ENCODE measurements around the gene ZNF385C. TPM values are rescaled to one million over a fixed set of nuclear protein-coding genes. Genes with fewer than 3 reads are reported as not detected.

The ZNF385C gene
- polyA plus RNA-seq, 2 of the 4 experiments (the other 2 are of a cell fraction), result 0.13 to 0.61 TPM

DNA sequence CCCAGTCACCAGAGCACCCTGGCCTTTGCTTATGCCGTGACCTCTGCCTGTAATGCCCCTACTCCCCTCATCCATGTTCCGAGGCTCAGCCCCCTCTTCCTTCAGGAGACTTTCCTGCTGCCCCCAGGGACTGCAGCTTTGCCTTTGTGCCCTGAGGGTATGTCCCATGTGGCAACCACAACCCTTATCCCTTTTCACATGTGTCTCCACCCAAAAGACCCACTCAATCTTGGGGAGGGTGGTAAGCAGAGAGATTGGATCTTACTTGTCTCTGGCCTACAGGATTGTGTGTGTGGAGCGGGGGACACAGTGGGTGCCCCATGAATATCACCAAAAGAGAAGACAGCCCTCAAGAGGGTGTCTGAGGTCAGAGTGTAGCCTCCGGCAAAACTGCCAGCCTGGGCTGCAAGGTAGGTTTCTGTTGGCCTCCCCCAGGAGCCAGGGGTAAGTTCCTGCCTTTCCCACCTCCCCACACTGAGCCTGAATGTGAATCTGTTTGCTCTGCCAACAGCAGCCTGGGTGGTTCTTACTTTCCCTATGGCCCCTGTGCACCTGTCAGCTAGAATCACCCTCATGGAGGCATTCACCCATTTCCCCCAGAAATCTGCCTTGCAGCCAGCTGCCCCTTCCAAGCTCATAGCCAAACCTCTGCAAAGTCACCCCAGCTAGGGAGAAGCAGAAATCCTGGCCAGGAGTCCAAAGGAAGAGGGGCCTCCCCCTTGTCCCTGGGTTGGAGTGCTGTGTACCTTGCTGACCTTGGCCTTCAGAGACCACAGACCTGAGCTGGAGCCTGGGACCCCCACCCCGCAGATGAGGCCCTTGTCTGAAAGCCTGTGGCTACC lies 36.4 kb downstream of the ZNF385C start:
- FAIRE-seq (no peak), ATAC-seq (no peak), DNase-seq (ENCODE audit: low read depth in 1 of 2, low spot score in 1 of 2) (no peak)
- H3K4me1 ChIP-seq, result no peaks in the 10 kb centered on the region
- CTCF ChIA-PET, result interaction anchor here (0.6 to 16.9 kb wide), 8 partner anchors 10 to 465 kb away, joined by 3 to 454 read pairs (median 3); partner anchors contain the start of genes DHX58, KAT2A, NKIRAS2 and ZNF385C
- no peaks in the 10 kb centered on the region for H3K9me3 ChIP-seq
- TF ChIP-seq, protein P1, sequence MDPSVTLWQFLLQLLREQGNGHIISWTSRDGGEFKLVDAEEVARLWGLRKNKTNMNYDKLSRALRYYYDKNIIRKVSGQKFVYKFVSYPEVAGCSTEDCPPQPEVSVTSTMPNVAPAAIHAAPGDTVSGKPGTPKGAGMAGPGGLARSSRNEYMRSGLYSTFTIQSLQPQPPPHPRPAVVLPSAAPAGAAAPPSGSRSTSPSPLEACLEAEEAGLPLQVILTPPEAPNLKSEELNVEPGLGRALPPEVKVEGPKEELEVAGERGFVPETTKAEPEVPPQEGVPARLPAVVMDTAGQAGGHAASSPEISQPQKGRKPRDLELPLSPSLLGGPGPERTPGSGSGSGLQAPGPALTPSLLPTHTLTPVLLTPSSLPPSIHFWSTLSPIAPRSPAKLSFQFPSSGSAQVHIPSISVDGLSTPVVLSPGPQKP (IDR thresholded peaks at IDR 0.05; ENCODE audit: low read depth, low read length), result no peak
- no peak for TF ChIP-seq HOXB13 (CRISPR knock-in tag; IDR thresholded peaks at IDR 0.05; ENCODE audit: low read depth)
- TF ChIP-seq EHMT2 (IDR thresholded peaks at IDR 0.05; ENCODE audit: low read depth), result no peak
- TF ChIP-seq, protein P2, sequence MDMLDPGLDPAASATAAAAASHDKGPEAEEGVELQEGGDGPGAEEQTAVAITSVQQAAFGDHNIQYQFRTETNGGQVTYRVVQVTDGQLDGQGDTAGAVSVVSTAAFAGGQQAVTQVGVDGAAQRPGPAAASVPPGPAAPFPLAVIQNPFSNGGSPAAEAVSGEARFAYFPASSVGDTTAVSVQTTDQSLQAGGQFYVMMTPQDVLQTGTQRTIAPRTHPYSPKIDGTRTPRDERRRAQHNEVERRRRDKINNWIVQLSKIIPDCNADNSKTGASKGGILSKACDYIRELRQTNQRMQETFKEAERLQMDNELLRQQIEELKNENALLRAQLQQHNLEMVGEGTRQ (IDR thresholded peaks at IDR 0.05), result no peak
- TF ChIP-seq HEYL (CRISPR knock-in tag; IDR thresholded peaks at IDR 0.05), result no peak
- TF ChIP-seq SREBF2 (IDR thresholded peaks at IDR 0.05), result no peak
- TF ChIP-seq FOXS1 (CRISPR knock-in tag; IDR thresholded peaks at IDR 0.05), result no peak
- TF ChIP-seq CBX2 (IDR thresholded peaks at IDR 0.05; ENCODE audit: borderline replicate concordance, low read depth), result no peak
- TF ChIP-seq SMC3 (IDR thresholded peaks at IDR 0.05), result no peak
- 57% methylated on average over 5 of the region's 5 CpGs for WGBS (ENCODE audit: missing lambda C conversion rate)
- no peak overlapping the region for H3K4me2 ChIP-seq
- no peak overlapping the region for H3K27ac ChIP-seq
- H3K4me3 ChIP-seq, result no peak overlapping the region
- POLR2A ChIA-PET, result no interaction called here

DNA sequence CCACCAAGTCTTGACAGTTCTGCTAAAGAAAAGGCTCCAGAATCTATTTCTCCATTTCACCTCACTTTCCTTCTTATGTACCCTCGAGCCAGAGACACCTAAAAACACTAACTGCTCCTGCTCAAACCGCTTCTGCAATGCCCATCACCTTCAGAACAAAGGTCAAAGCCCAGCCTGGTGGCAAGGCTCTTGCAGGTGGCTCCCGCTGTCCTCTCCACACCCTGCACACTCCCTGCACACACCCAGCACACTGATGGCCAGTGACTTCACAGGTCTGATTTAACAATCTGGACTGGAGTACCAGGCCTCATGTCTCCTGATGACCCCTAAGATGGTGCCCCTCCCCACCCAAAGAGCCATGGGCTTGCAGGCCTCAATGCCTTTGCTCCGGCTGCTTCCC lies 38.0 kb downstream of the ZNF385C start:
- no peak overlapping the region for H3K4me3 ChIP-seq
- no peak for FAIRE-seq
- WGBS (ENCODE audit: missing lambda C conversion rate), result 62% methylated on average over 4 of the region's 4 CpGs
- H3K4me1 ChIP-seq, result no peaks in the 10 kb centered on the region
- no peaks in the 10 kb centered on the region for H3K9me3 ChIP-seq
- H3K27ac ChIP-seq, result no peak overlapping the region
- CTCF ChIA-PET, result interaction anchor here (0.9 to 16.9 kb wide), 6 partner anchors 8 to 97 kb away, joined by 3 to 454 read pairs (median 6); partner anchors contain the start of genes DHX58, KAT2A and ZNF385C
- no peak for ATAC-seq
- H3K4me2 ChIP-seq, result no peak overlapping the region
- POLR2A ChIA-PET, result no interaction called here
- DNase-seq (ENCODE audit: low read depth in 1 of 2, low spot score in 1 of 2), result no peak
- TF ChIP-seq ZFP36 (IDR thresholded peaks at IDR 0.05; ENCODE audit: borderline replicate concordance, partially characterized antibody), result no peak
- TF ChIP-seq TFCP2L1 (CRISPR knock-in tag; IDR thresholded peaks at IDR 0.05), result no peak

DNA sequence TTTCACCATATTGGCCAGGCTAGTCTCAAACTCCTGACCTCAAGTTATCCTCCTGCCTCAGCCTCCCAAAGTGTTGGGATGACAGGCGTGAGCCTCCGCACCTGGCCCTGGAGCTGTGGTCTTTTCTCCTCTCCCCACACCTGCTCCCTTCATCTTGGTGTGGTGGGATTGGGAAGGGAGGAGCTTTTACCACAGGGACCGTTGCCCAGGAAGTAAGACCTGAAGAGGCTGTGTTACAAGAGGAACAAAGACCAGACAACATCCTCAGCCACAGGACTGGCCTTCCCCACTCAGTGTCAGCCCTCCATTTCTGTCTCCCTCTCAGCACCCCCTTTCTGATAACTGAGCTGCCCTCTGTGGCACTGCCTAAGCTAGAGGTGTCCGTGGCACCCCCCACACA lies 38.5 kb downstream of the ZNF385C start:
- TF ChIP-seq NPAS2 (CRISPR knock-in tag; IDR thresholded peaks at IDR 0.05; ENCODE audit: borderline replicate concordance), result no peak
- no peak for TF ChIP-seq FOSB (CRISPR knock-in tag; IDR thresholded peaks at IDR 0.05)
- no peak for TF ChIP-seq KDM5A (IDR thresholded peaks at IDR 0.05)
- no peak for TF ChIP-seq CBX8 (IDR thresholded peaks at IDR 0.05)
- no peak for TF ChIP-seq HEYL (CRISPR knock-in tag; IDR thresholded peaks at IDR 0.05)
- TF ChIP-seq, protein P3, sequence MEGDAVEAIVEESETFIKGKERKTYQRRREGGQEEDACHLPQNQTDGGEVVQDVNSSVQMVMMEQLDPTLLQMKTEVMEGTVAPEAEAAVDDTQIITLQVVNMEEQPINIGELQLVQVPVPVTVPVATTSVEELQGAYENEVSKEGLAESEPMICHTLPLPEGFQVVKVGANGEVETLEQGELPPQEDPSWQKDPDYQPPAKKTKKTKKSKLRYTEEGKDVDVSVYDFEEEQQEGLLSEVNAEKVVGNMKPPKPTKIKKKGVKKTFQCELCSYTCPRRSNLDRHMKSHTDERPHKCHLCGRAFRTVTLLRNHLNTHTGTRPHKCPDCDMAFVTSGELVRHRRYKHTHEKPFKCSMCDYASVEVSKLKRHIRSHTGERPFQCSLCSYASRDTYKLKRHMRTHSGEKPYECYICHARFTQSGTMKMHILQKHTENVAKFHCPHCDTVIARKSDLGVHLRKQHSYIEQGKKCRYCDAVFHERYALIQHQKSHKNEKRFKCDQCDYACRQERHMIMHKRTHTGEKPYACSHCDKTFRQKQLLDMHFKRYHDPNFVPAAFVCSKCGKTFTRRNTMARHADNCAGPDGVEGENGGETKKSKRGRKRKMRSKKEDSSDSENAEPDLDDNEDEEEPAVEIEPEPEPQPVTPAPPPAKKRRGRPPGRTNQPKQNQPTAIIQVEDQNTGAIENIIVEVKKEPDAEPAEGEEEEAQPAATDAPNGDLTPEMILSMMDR (IDR thresholded peaks at IDR 0.05), result no peak
- TF ChIP-seq BHLHE40 (IDR thresholded peaks at IDR 0.05; ENCODE audit: low read depth, low read length), result no peak
- TF ChIP-seq SMC3 (IDR thresholded peaks at IDR 0.05), result no peak
- TF ChIP-seq POLR2A (IDR thresholded peaks at IDR 0.05; ENCODE audit: low read length), result no peak
- TF ChIP-seq CBX2 (IDR thresholded peaks at IDR 0.05; ENCODE audit: borderline replicate concordance, low read depth), result no peak
- no peak for TF ChIP-seq CHD4 (IDR thresholded peaks at IDR 0.05; ENCODE audit: borderline replicate concordance)
- no peak for TF ChIP-seq RFX5 (IDR thresholded peaks at IDR 0.05)
- no peak for TF ChIP-seq HDAC2 (IDR thresholded peaks at IDR 0.05)
- TF ChIP-seq, protein P4, sequence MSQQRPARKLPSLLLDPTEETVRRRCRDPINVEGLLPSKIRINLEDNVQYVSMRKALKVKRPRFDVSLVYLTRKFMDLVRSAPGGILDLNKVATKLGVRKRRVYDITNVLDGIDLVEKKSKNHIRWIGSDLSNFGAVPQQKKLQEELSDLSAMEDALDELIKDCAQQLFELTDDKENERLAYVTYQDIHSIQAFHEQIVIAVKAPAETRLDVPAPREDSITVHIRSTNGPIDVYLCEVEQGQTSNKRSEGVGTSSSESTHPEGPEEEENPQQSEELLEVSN (IDR thresholded peaks at IDR 0.05; ENCODE audit: borderline replicate concordance, low read depth), result no peak
- TF ChIP-seq ZSCAN20 (CRISPR knock-in tag; IDR thresholded peaks at IDR 0.05), result no peak
- no peak for TF ChIP-seq RCOR1 (IDR thresholded peaks at IDR 0.05; ENCODE audit: low read depth, low read length)
- TF ChIP-seq FOSL2 (IDR thresholded peaks at IDR 0.05), result no peak
- no peak for TF ChIP-seq FOSL2 (CRISPR knock-in tag; IDR thresholded peaks at IDR 0.05)
- no peak for TF ChIP-seq JUNB (IDR thresholded peaks at IDR 0.05)
- no peak for ATAC-seq
- POLR2A ChIA-PET, result no interaction called here
- no peak for FAIRE-seq
- WGBS (ENCODE audit: missing lambda C conversion rate), result 60% methylated on average over 4 of the region's 4 CpGs
- Histone ChIP-seq H3K9me3 (no peaks in the 10 kb centered on the region), H3K27ac (no peak overlapping the region), H3K4me3 (no peak overlapping the region), H3K4me1 (no peaks in the 10 kb centered on the region), H3K4me2 (no peak overlapping the region)
- no peak for DNase-seq (ENCODE audit: low read depth in 1 of 2, low spot score in 1 of 2)
- CTCF ChIA-PET, result interaction anchor here (0.5 to 16.9 kb wide), 8 partner anchors 8 to 348 kb away, joined by 3 to 454 read pairs (median 6); partner anchors contain the start of genes DHX58, KAT2A, NKIRAS2 and ZNF385C
